ENCODE results near the gene SPOCK1.

DNA sequence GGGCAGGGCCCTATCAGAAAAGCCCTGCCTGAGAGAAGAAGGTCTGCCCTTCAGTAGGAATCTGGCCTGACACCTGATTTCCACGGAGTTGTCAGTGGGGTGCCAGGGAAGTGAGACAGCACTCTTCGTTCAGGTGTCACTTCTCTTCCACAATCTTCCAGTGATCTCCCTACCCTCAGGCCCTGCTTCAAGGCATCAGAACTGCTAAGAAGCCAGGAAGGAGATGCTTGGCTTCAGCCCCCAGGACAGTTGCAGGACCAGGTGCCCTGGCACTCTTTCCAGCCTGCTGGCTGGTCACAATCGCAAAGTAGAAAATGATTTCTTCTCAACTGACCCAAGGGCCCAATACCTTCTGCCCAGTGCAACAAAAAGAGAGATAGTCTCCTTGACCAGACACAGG lies 50.3 kb downstream of the SPOCK1 start:
- TF ChIP-seq, protein P1, sequence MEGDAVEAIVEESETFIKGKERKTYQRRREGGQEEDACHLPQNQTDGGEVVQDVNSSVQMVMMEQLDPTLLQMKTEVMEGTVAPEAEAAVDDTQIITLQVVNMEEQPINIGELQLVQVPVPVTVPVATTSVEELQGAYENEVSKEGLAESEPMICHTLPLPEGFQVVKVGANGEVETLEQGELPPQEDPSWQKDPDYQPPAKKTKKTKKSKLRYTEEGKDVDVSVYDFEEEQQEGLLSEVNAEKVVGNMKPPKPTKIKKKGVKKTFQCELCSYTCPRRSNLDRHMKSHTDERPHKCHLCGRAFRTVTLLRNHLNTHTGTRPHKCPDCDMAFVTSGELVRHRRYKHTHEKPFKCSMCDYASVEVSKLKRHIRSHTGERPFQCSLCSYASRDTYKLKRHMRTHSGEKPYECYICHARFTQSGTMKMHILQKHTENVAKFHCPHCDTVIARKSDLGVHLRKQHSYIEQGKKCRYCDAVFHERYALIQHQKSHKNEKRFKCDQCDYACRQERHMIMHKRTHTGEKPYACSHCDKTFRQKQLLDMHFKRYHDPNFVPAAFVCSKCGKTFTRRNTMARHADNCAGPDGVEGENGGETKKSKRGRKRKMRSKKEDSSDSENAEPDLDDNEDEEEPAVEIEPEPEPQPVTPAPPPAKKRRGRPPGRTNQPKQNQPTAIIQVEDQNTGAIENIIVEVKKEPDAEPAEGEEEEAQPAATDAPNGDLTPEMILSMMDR (IDR thresholded peaks at IDR 0.05): no peak
- TF ChIP-seq POLR2A (IDR thresholded peaks at IDR 0.05) (no peak), POLR2AphosphoS5 (IDR thresholded peaks at IDR 0.05) (no peak), EP300 (IDR thresholded peaks at IDR 0.05) (no peak)

All from stomach (tissue), 4 donors.